ENCODE results near the gene KRTAP22-1. TPM values are rescaled to one million over a fixed set of nuclear protein-coding genes. Genes with fewer than 3 reads are reported as not detected.

KRTAP22-1 gene
- total RNA-seq: not detected

DNA sequence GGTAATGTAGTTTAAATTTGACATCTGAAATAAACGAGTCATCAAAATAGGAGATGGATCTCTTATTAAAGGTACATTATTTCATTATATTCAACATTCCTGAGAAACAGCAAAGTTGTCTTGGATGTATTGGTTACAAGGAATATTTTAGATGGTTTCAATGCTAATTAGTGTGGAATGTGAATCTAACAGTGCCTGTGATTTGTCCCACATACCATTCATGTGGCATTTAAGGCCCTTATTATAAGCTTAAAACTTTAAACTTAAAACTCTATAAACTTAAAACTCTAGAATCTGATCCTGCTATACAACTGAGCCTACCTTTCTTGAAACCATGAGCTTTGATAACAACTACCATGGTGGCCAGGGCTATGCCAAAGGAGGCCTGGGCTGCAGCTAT is at the start of gene KRTAP22-1:
KRTAP22-1 (plus strand) TSS at position 301 of the 400 bp plus-strand sequence.
- no peak for FAIRE-seq

DNA sequence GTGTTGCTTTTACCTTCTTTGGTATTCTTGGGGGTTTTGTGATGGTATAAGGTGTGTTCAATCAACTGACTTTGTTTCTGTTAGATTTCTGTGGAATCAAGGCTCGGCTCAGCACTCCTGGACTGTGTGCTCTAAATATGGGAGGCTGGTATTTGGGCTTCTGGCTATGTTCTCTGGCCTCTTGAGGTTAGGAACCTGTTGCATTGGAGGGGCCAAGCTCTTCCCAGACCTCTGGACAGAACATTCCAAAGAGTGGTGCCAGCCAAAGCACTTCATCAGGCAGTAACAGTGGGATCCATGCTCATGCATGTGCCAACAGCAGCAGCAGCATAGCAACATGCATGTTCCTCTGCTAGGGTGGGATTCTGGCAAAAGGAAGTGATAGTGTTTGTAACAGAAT is 48.1 kb upstream of the KRTAP22-1 start:
- no peak for FAIRE-seq
- no peak for DNase-seq (ENCODE audit: low spot score in 2 of 2)

More for the DNA sequence above, at the start of gene KRTAP22-1:
- no peak for DNase-seq (ENCODE audit: low spot score in 2 of 2)

DNA sequence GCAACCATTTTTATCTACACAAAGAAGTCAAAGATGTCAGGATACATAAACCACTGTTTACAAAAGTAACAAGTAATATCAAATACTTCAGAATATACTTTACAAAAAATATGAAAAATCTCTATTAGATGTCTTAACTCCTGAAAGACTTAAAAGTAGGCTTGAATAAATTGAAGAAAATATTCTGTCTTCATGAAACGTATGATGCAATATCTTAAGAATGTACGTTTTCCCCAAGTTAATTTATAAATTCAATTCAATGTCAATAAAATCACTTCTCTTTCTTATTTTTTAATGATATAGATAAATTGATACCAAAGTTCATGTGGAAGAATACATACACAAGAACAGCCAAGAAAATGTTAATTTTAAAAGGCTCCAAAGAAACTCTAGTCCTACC is 45.8 kb upstream of the KRTAP22-1 start:
- FAIRE-seq (peak; percentile 13), DNase-seq (ENCODE audit: low spot score in 2 of 2) (no peak)

DNA sequence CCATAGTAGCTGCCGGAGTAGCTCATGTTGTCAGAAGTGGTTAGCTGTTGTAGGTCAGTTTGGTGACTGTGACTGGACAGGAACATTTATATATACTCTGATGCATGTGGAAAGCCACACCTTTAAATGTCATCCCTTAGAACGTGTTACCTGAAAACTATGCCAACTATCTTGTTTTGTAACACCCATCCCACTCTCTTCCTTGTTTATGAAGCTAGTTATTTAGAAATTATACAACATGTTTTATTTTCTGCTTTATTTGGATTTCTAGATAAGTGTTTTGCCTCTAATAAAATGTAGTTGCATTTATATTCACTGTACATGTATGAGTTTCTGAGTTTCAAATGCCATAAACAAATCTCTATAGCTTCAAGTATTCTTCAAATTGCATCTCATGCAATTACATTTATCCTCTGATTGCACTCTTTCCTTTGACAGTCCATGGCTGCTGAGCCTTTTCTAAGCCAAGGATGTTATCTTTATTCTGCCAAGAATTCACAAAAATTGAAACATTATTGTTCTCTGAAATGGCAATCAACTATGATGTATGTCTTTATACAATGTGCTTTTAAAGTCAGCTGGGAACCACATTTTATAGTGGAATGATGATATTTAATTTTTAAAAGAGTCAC is 39.5 kb upstream of the KRTAP22-1 start, which contains the start of gene KRTAP19-7:
KRTAP19-7 (minus strand) TSS at position 51 of the 632 bp plus-strand sequence; CDS start at position 26, 25 bp downstream.
- FAIRE-seq (no peak), DNase-seq (ENCODE audit: low spot score in 2 of 2) (no peak)

DNA sequence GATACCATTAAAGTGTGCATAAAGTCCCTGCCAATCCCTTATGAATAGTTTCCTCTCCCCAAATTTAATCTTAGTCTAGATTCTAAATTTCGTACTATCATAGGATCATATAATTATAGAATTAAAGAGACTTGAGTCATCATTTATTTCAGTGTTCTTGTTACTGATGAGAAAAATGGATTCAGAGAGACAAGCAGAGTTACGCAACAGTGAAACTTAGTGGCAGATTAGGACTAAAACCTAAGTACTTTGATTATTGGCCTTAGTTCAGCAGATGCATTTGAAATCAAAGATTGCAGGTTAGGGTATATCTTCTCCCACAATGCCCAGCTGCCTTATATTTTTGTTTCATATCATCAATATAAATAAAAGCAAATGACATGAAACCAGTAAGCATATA is 38.9 kb upstream of the KRTAP22-1 start:
- no peak for FAIRE-seq
- DNase-seq (ENCODE audit: low spot score in 2 of 2): no peak

DNA sequence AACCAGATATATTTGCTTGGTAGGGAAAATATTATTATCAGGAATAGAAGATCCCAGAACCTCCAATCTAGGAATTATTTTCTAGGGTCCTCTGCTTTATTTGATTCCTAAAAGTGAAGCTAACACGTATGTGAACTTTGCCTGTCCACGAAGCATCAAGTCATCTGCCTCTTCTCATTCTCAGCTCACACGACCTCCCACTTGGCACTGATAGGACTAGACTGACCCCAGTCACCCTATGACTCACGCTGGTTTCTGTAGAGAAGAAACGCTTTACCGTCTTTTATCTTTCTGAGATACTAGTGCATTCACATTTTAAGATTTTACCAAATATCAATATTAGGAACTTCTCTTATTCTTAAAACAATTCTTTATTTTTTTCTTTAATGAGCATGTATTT is 37.8 kb upstream of the KRTAP22-1 start:
- DNase-seq (ENCODE audit: low spot score in 2 of 2) (no peak), FAIRE-seq (no peak)

DNA sequence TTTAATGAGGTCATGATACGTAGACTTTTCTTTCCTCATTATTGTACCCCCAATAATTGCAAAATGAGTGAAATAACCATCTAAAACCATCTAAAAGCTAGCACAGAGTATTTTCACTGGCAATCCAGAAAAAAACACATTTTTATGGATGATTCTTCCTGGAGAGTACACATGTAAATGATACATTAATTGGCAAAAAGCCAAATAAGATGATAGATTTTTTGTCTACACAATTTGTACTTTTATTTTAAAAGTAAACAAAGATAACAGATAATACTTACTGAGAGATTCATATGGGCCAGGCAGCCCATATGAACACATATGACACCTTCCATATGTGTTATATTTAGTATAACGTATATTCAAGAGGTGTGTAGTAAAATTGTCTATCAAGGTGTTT is 37.3 kb upstream of the KRTAP22-1 start:
- no peak for FAIRE-seq
- no peak for DNase-seq (ENCODE audit: low spot score in 2 of 2)

DNA sequence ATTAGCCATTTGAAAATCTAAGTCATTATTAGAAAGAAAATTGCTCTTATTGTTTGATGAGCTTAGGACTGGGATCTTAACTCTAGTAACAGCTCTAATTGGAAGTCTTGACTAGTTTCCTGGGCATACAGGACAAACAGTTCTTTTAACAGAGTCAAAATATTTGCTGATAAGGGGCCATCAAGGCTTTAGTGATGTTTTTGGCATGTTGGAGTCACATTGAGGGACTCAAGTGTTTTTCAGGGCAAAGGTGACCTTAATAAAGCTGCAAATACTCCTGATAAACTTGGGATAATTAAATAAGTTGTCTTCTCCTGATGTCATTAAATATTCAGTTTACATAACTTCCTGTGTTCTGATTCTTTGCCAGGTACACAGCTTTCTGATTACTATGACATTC is 33.3 kb upstream of the KRTAP22-1 start:
- DNase-seq (ENCODE audit: low spot score in 2 of 2) (no peak), FAIRE-seq (no peak)

DNA sequence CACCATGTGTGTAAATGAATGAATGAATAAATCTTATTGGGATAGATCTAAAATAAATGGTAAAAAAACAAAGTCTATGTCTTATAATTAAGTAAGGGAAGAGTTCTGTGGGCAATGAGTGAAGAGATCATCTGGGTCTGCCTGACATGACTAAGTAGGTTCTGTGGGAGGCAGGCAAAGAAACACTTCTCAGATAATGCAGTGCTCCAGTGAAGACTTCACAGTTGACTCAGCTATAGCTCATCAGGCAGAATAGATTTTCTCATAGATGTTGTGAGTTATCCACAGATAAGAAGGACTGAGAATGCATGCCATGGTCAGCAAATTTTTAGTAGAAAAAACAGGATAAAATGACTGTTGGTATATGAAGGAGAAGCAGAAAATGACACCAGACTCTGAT is 23.1 kb upstream of the KRTAP22-1 start:
- DNase-seq (ENCODE audit: low spot score in 2 of 2): no peak
- FAIRE-seq: no peak

DNA sequence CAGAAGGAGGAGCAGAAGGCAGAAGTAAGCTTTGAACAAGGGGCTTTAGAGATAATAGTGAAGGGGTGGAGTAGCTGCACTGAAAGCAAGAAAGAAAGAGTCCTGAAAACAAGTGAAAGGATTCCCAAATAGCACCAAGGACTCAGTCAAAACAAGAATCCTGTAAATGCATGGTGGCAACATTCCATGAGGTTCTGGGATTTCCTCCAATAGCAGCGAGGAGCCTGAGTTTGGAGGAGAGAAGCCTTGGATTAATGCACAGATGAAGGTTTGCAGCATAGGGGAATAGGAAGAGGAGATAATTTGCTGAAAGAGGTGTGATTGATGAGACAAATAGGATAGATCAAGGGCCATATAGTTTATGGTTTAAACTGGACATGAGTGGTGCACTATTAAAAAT is 21.5 kb upstream of the KRTAP22-1 start:
- no peak for FAIRE-seq
- DNase-seq (ENCODE audit: low spot score in 2 of 2): no peak

DNA sequence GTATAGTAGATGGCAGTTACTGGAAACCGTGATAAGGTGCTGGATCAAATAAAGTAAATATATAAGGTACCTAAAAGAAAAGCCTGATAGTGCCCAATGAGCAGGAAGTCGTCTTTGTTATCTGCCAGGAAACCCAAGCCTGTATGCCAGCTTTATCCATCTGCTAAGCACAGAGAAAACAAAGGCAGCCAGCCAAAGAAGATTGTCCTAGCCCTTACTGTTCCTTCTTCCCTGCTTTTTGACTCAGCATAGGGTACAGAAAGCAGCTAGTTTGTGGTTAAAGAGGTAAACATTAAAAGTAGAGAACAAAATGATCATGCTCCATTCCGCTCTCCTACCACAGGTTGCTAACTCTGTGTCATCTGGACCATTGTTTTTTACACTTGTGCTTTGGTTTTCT is 20.8 kb upstream of the KRTAP22-1 start:
- DNase-seq (ENCODE audit: low spot score in 2 of 2) (no peak), FAIRE-seq (no peak)

DNA sequence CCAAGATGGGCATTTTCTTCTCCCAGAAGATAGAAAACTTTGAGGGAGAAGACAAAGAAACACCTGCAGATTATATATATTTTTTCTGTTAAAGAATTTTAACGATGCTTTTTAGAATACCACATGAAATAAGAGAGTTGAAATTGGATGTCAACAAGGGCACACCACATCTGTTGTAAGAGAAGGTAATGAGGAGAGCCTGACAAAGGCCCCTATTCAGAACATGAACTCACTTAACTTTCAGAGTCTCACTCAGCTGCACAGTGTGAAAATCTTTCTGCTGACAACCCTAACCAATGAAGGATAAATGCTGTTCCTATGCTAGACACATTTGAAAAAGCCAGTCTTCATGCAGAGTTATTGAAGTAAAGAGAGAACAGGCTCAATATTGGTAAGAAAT is 18.0 kb upstream of the KRTAP22-1 start:
- DNase-seq (ENCODE audit: low spot score in 2 of 2) (no peak), FAIRE-seq (no peak)

DNA sequence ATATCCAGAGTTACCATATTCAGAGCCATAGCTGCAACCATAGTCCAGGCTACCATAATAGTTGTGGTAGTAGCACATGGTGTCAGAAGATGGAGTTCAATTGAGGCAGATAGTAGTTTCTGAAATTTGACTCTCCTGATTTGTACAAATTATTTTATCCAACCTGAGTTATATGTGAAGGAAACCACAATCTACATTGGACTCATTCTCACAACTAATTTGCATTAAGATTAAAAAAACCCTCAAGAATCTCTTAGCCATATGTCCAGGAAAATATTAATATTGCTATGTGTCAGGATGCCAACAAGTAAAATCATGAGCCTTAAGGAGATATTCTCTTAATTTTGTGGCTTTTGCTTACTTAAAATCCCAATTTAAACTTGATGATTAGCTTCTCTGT is 10.6 kb upstream of the KRTAP22-1 start, which contains the start of gene KRTAP22-2:
KRTAP22-2 (minus strand) TSS at position 101 of the 400 bp plus-strand sequence.
- DNase-seq (ENCODE audit: low spot score in 2 of 2) (no peak), FAIRE-seq (no peak)

DNA sequence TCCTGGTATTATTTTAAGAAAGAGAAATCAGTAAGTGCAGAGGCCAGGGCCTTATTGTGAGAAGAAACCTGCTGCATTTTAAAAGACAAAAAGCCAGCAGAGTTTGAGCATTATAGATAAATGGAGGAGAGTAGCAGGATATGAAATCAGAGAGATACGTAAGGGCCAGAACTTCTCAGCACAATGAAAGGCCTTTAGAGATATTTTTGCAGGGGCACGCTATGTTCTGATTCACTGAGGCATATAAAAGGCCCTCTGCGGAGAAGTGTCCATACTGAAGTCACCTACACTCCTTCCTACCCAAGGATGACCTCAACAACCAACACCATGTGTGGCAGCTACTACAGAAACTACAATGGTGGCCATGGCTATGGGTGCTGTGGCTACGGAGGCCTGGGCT is 8.7 kb upstream of the KRTAP22-1 start, which contains the start of gene KRTAP6-3:
KRTAP6-3 (plus strand) TSS at position 301 of the 400 bp plus-strand sequence; CDS start at position 307, 6 bp downstream.
- FAIRE-seq (no peak), DNase-seq (ENCODE audit: low spot score in 2 of 2) (no peak)

DNA sequence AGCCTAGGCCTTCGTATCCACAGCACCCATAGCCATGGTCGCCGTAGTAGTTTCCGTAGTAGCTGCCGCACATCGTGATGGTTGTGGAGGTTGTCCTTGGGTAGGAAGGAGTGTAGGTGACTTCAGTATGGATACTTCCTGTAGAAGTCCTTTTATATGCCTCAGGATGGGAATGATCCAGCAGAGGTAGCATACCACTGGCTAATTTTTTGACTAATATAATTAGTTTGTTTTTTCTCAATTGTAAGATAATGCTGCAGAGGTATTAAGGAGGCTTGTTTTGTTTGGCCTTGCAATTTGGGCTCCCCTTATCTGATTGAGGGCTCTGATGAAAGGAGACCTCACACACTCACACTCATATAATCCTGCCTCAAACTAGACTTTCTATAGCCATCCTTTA is 2.1 kb upstream of the KRTAP22-1 start, which contains the start of gene KRTAP6-2:
KRTAP6-2 (minus strand) TSS at position 101 of the 400 bp plus-strand sequence; CDS start at position 73, 28 bp downstream.
- FAIRE-seq: no peak

DNA sequence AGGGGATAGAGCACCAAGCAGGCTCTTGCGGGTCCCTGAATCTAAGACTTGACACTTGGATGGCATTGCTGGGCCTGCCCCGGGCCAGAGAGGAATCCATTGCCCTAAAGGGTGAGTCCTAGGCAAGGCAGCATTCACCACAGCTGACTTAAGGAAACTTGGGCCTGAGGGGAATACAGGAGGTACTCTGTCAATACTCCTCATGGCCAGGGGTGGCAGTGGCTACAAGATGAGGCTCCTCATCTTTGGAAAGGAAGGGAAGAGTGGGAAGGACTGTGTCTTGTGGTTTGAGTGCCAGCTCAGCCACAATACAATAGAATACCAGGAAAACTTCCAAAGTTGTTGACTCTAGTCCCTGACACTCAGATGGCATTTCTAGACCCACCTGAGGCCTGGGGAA is 5.1 kb downstream of the KRTAP22-1 start:
- DNase-seq (ENCODE audit: low spot score in 2 of 2) (no peak), FAIRE-seq (no peak)

More for the DNA sequence above, 2.1 kb upstream of the KRTAP22-1 start, which contains the start of gene KRTAP6-2:
- no peak for DNase-seq (ENCODE audit: low spot score in 2 of 2)

DNA sequence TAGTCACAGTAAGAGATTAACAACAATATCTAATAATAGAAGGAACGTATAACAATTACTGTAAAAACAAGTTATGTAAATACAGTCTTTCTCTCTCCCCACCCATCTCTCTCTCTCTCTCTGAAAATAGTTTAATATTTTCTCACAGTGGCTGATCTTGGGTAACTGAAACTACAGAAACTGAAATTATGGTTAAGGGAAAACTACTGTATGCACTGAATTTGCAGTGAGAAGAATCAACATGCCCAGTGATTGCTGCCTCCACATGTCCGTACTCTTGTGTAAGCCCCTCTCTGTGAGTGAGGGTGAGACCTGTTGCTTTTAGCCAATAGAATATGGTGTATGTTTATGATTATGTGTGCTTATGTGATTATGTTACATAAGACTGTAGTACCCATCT is 11.2 kb downstream of the KRTAP22-1 start:
- FAIRE-seq: no peak

DNA sequence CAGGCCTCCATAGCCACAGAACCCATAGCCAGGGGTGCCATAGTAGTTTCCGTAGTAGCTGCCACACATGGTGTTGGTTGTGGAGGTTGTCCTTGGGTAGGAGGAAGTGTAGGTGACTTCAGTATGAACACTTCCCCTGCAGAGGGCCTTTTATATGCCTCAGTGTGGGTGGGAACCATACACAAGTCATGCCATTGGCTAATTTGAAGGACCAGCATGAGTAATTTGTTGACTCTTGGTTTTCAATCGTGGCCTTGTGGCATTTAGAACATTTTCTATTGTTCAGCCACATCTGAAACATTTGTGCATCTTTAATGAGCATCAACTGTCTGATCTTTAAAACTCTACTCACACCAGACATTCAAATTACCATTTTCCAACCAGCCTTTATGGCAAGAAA is 12.9 kb downstream of the KRTAP22-1 start, which contains the start of gene KRTAP6-1:
KRTAP6-1 (minus strand) TSS at position 95 of the 400 bp plus-strand sequence; CDS start at position 69, 26 bp downstream.
- FAIRE-seq: no peak

More for the DNA sequence above, 11.2 kb downstream of the KRTAP22-1 start:
- DNase-seq (ENCODE audit: low spot score in 2 of 2): no peak

DNA sequence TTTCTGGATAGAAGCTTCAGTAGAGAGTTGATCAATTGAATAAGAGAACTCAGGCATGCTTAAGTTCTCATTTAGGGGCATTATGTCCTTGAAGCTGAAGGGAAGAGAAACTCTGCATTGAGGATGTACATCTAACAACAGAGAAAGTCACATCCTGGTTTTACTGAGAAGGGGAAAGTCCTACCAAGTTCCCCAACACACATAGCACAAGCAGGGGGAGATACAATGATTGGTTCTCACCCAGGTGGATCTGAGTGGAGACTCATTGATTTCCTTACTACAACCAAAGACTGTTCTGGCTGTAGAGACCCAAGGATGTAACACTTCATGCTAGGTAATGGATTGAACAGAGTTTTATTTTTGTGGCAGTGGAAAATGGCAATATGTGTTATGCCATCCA is 14.3 kb downstream of the KRTAP22-1 start:
- FAIRE-seq (no peak), DNase-seq (ENCODE audit: low spot score in 2 of 2) (no peak)

More for the DNA sequence above, 12.9 kb downstream of the KRTAP22-1 start, which contains the start of gene KRTAP6-1:
- DNase-seq (ENCODE audit: low spot score in 2 of 2): no peak

DNA sequence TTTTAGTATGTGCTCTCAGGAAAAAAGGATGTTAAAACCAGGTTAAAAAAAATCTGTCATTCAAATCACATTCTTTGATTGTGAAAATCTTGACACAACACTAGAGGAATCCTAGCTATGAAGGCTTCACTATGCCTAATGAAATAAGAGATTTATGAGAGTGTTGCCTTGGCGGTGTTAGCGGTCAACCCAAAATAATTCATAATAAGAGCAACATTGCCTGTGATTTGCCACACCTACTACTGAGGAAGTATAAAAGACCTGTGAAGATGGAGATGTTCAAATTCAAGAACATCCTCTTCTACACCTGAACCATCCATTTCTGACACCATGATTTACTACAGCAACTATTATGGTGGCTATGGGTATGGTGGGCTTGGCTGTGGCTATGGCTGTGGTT is 15.2 kb downstream of the KRTAP22-1 start, which contains the start of gene KRTAP20-1:
KRTAP20-1 (plus strand) TSS at position 301 of the 400 bp plus-strand sequence; CDS start at position 331, 30 bp downstream.
- FAIRE-seq: no peak
- DNase-seq (ENCODE audit: low spot score in 2 of 2): no peak

DNA sequence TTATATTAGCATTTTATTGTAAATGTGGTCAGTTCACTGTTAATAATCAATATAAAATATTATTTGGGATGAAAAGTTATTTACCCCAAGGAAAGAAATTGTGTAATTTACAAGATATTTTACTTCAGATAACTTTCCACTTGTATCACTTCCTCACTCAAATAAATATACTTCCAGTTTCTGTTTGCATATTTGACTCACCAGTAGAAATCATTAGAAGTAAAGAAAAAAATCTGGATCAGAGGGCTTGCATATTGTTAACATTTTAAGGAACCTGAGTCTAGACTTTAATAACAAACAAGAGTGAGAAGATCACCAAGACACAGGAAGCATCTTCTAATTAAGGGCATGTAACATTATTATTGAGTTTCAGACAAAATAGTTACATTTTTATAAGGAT is 19.2 kb downstream of the KRTAP22-1 start:
- FAIRE-seq (no peak), DNase-seq (ENCODE audit: low spot score in 2 of 2) (no peak)

DNA sequence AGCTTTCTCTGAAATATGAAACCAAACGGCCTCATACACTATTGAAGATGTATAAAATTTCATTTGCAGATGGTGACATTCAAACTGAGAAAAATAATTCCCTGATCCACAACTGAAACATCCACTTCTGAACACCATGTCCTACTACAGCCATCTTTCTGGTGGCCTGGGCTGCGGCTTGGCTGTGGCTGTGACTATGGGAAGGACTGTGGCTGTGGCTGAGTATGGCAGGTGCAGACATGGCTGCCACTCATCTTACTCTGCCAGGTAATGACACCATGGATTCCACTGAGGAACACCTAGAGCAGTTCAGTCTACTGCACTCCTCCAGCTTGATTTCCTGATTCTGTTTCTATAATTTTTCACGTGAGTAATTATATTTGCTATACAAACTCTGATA is 19.6 kb downstream of the KRTAP22-1 start, which contains the start of gene KRTAP20-4:
KRTAP20-4 (plus strand) TSS at position 106 of the 400 bp plus-strand sequence.
- FAIRE-seq (no peak), DNase-seq (ENCODE audit: low spot score in 2 of 2) (no peak)
